A673 (cell line): ENCODE measurements around the gene TSSK6.

Experiments
- CTCF ChIP-seq: fragments of 300-800, 200-600 bp; sonication (generic); conservative IDR thresholded peaks from 2 replicates; pipeline ENCODE4 v1.5.1; 2017; ENCODE audit warnings: low read depth, mild to moderate bottlenecking, antibody characterized with exemption, low read length, moderate library complexity, mixed read lengths
- EZH2 ChIP-seq: fragments of 200-600 bp; sonication (generic); IDR thresholded peaks from 2 replicates; pipeline ENCODE4 v1.6.1; 2017; ENCODE audit warnings: borderline replicate concordance, low read depth, mild to moderate bottlenecking, mixed read lengths, antibody characterized with exemption, low read length; ENCODE audit not compliant: poor library complexity, severe bottlenecking

- no peak for TF ChIP-seq CTCF
- no peak for TF ChIP-seq EZH2
Measured at GRCh38 chr19:19502281-19502680, 13.1 kb downstream of the TSSK6 start.
